Stimulated activated CD4-positive, alpha-beta T cell treated with anti-CD3 and anti-CD28 coated beads, Interleukin-1b, Interleukin-23, amount 100 ng/mL, for 4 hours (primary cell): ENCODE measurements around the gene POU2AF1.
"Not testable (repeated sequence)": the region's sequence is repeated elsewhere in the genome, so short reads cannot be mapped to it uniquely, and the experiment has no call there.

Experiments used
- DNase-seq, 2 donors: peaks; one replicate each; pipeline ENCODE4 v3.0.0-alpha.2; 2020; ENCODE audit warnings: low read depth in 2 of 2

Gene POU2AF1

GRCh38 chr11:111320199-111320598 lies 58.9 kb downstream of the POU2AF1 start:
- not testable (repeated sequence) for DNase-seq

DNA sequence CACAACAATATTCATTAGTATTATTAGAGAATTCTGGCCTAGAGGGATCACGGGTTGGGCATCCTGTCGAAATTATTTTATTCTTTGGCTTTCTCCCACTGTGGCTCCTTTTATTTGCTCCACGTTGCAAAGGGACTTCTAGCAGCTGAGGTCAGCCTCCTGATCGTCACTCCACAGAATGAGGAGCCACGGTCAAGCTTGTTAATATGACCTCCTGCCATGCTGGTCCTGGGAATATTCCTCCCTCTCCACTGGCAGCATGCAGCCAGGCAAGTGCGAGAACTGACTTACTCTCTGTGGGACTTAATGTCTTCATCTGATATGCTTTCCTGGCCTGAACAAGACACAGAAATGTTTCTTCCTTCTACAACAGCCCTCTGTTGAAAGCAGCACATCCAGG lies 59.8 kb downstream of the POU2AF1 start:
- no peak for DNase-seq

DNA sequence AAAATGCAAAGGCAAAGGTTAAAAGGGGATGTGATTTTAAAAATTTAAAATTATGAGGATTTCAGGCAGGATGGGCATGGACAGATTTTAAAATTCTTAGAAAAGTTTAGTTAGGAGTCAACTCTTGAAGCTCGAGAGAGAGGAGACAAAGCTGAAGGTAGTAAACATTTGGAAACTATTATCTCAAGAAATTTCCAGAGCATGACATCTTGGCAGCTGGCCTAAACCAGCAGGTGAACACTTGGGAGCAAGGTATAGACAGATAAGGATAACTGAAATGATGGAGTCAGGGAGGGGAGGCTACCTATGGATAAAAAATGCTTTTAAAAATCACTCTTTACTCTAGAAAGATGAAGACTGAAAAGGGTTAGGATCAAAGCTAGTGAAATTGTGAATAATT lies 67.0 kb downstream of the POU2AF1 start:
- DNase-seq = no peak

DNA sequence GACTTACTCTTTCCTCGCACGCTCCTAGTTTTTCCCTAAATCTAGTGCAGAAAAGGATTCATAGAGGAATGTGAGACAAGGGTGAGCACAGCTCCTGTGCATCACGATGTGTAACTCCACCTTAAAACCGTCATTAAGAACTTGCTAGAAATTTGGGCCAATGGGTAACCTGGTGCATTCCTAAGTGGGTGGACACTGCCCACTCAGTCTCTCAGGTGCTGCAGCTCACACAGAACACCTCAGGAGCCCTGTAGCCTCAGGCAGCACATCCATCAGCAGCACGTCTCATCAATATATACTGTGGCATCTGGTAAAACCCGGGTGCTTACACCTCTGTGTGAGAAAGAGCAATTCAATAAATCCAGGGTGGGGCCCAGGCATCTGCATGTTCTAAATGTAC lies 68.4 kb downstream of the POU2AF1 start:
- no peak for DNase-seq

DNA sequence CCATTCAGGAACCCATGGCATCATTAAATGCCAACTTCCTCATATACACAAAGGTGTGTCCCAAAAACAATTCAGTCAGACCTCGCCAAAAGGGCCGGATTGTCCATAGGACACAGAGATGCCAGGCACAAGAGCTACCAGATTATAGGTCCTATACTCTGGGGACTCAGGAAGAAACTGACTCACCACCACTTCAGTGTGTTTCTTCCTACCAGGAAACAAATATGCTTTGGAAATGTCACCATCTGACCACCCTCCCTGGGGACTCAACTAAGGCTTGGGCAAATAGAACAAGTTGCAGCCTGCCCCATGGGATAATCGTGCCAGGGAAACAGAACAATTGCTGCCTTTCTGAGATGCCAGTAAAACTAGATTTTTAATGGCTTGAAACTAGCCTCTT lies 69.0 kb downstream of the POU2AF1 start:
- DNase-seq = no peak

DNA sequence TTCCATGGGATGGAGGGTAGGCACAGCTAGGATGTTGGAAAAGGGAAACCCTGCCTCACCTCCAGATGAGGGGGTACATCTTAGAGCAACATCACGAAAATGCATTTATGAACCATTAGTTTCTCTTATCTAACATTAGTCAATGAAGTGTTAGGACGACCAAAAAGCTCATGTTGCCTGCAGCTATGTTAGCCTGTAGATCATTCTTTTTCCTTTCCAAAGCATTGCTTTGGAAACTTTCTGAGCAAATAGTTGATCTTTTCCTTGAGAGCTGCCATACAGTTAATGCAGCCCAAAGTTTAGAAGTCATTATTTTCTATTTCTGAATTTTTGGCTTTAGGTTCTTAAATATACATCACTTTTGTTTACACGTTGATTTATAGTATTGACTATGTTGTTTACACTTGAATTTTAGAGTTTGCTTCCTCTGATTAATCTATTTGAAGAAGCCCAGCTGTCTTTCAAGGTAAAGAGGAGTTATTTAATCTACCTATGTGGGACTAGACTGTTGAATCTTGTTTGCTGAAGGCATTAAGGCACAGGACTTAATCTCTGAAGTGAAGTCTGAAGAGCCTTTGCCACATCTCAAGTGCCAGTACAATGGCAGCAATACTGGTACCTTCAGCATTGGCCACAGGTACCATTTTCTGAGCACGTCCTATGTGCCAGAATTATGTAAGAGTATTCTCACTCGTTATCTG lies 69.7 kb downstream of the POU2AF1 start:
- no peak for DNase-seq

DNA sequence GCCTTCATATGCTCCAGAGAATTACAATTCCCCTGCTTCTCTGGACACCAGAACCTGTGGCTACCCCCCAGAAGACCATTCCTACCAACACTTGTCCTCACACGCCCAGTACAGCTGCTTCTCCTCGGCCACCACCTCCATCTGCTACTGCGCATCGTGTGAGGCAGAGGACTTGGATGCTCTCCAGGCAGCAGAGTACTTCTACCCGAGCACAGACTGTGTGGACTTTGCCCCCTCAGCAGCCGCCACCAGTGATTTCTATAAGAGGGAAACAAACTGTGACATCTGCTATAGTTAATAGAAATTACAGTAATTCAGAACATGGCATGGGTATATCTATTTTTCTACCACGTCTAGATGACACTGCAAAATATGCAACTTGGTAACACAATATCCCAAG lies 70.9 kb downstream of the POU2AF1 start:
- DNase-seq = no peak

GRCh38 chr11:111307472-111308108 lies 71.5 kb downstream of the POU2AF1 start:
- no peak for DNase-seq

- DNase-seq = no peak
Measured at GRCh38 chr11:111306321-111306720, 72.8 kb downstream of the POU2AF1 start.

DNA sequence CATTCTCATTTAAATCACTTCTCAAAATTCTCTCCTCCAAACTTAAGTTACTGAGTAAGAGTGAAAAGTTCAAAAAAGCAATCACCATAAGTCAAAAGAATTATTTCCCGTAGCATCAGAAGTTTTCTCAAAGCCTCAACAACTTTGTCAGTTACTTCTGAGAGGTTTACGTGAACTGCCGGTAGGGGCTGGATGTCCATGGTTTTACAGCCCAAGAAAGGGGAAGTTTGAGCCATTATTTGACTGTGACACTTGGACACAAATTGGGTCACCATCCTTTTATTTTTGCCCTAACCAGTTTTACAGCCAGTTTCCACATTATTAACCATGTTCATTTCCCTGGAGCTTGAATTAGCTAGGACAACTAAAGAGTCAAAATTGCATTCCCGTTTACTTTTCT lies 73.2 kb downstream of the POU2AF1 start:
- no peak for DNase-seq

DNA sequence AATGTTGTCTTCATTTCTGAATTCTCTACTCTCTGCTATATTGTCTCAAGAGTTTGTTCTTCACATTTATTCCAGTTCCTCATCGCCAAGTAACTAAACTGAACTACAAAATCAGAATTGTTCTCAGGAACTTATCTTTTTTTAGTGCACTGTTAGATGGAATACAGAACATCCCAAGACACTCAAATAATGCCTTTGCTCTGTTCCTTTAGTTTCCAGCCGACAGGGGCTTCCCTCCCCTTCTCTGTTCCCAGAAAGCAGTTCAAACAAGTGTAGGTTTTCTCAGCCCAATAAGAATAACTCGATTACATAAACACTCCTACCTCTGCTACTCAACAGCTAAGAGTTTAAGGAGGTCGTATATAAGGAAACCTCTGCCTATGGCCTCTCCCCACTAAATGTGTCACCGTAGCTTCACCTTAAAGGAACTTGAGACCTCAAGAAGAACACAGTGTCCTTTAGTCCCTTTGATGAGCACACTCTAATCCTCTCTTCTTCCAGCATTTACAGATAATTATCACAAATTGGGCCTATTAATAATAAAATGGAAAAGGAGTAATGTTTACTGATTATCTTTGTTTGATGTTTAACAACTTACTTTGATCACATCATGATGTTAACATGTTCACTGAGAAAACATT lies 73.8 kb downstream of the POU2AF1 start:
- no peak for DNase-seq

- DNase-seq = no peak
Measured at GRCh38 chr11:111303461-111303860, 75.6 kb downstream of the POU2AF1 start.

- DNase-seq = no peak
Measured at GRCh38 chr11:111302298-111302697, 76.8 kb downstream of the POU2AF1 start.
